GM21381 (cell line): ENCODE measurements around the gene NTM.

ENCODE experiments used
- ATAC-seq: cut with Tn5 transposase; IDR thresholded peaks from one replicate; pipeline ENCODE4 v1.9.1; 2021; ENCODE audit warnings: mild to moderate bottlenecking, moderate library complexity; ENCODE audit not compliant: unreplicated experiment

The NTM gene

DNA sequence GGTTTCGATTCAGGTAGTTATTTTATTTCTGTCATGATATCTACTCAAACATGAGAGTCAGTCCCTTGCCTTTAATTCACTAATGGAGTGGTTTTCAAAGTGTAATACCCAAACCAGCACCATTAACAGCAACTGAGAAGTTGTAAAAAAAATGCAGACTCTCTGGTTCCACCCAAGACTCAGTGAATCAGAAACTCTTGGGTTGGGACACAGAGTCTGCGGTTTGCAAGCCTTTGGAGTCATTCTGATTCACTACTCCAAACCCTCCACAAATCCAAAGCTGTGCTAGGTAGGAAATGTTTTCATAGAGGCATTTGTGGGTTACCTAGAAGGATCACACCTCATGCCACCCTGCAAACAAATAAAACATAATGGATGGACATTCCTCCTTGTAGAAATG is 340.1 kb downstream of the NTM start:
- no peak for ATAC-seq

GRCh38 chr11:131712897-131713296 is 342.5 kb downstream of the NTM start:
- no peak for ATAC-seq

GRCh38 chr11:131713529-131714134 is 343.2 kb downstream of the NTM start:
- no peak for ATAC-seq

GRCh38 chr11:131717616-131718015 is 347.2 kb downstream of the NTM start:
- ATAC-seq: no peak

DNA sequence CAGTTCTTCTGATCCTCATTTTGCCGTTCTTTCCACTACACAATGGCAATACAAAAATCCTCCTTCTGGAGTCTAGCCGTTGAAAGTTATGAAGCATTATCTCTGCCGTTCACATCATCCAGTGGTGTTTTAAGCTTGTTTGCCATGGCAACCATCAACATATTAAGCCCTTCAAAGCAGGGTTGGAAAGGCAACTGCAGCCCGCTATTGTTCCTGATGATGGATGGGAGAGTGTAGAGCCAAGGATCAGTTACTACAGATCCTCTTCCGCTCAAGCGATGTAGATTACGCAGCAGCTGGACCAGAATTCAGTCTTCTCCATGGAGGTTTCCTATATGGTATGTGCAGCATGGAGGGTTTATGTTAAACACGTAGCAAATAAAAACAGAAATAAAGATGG is 352.7 kb downstream of the NTM start:
- no peak for ATAC-seq

DNA sequence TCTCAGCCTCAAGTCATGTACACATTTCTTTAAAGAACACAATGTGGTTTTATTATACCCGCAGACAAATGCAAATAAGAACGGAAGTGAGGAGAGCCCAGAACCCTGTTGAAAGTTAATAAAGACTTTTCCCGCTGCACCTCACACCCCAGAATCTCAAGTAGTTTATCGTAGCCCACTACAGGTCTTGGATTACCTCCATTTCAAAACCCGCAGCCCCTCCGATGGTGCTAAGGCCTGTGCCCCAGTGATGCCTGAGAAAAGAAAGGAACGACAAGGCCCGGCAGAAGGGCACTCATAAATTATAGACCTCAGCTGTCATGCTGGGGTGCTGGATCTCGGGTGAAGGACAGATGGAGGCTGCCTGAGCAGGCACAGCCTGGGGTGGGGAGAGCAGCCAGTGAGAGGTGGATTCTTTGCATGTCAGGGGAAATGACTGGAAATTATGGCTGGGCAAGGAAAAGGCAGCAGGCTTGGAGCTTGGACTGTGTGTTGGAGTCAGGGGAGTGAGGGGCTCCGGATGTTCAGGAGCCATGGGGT is 354.1 kb downstream of the NTM start:
- no peak for ATAC-seq

DNA sequence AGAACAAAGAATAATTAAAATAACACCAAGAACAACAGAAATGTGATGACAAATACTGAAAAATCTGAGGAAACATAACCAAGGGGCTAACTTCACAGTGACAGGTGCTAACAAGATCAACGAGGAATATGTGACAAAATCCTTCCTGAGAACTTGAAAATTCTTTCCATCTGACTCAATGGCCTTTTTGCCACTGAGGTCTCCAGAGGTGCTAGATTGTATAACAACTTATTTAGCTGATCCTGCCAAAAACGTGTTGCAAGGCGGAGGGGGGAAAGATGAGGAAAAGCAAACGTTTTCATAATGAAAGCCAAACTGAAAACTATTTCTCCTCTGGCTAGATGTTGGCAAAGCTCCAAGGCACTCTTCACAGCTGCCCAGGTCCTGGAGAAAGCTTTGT is 364.5 kb downstream of the NTM start:
- no peak for ATAC-seq

- ATAC-seq: no peak
Measured at GRCh38 chr11:131737357-131737756, 366.9 kb downstream of the NTM start.

DNA sequence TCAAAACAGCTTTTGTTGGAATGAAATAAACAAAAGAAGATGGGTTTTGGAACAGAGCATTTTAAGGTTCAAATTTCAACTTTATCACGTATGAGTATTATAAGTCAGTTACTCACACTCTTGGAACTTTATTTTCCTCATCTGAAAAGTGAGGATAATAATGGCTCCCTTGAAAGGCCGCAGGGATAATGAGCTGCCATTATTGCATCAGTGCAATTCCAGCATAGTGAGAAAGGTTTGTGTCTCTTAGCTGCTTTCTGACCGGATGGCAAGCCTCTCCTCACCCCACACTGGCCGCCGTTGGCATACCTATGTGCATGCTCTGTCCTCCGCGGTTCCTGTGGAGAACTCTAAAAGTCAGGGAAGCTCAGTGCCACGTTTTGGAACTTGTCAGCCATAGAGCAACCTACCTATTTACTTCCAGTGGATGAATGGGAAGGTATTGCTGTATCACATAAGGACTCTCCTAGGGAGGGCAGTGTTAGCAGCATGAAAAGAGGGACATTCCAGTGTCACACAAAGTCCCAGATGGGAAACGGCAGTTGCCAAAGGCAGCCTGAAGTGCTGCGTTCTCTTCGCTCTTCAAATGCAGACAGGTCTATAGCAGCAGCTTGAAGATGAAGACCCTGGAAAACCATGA is 368.9 kb downstream of the NTM start:
- ATAC-seq: no peak

GRCh38 chr11:131744847-131745246 is 374.4 kb downstream of the NTM start:
- no peak for ATAC-seq

- ATAC-seq: no peak
Measured at GRCh38 chr11:131745405-131745804, 375.0 kb downstream of the NTM start.

DNA sequence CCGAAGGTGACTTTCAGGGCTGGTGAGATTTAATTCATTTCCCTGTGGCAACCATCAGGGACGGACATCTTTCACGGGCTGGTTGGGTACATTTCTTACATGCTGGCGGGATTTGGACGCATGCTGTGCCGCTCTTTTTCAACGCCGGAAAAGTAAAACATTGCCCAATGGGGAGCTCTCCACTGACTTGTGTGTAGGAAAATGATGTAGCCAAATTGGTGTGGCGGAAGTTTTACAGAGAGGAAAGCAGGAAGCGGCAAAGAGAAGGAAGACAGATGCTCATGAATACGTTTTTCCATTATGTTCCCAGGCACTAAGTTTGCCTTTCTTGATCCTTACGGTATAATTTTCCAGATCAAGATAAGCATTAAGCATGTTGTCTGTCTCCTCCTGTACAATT is 375.8 kb downstream of the NTM start:
- ATAC-seq: no peak

DNA sequence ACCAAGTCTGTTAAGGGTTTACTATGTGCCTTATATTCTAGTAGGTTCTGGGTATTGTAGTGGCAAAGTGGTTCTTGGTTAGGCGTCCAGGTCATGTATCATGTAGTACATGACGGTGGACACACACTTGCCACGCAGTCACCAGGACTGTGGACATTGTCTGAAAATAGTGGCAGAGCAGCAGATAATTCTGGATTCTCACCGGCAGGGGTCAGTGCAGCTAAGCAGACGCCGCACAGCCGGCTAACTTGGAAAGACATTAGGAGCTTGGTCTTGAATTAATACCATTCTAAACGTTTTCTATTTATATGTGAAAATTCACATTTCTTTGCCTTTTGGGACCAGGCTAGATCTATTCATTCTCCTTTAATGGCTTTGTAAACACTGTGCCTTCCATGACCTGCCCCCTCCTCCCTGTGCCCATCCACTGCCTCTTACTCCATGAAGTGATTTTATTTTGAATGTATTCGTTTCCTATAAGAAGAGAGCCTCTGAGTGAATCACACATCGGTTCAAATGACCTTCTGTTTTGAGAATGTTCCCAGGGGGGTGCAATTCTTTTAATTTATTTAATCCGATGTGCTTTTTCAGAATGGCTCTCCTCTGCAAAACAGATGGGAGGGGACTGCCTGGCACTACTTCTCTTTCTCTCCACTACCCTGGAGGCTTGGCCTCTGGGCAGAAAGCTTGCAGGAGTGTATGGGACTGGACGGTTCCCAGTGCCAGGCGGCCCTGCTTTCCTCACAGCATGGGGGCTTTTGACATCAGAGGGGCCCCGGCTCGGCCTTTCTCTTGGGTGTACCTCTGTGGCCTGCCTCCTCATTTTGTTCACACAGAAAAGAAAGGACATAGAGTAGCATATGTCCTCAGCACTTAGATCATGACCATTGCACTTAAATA is 378.0 kb downstream of the NTM start:
- peak; percentile 80 for ATAC-seq

GRCh38 chr11:131749101-131749500 is 378.7 kb downstream of the NTM start:
- ATAC-seq: no peak

GRCh38 chr11:131750152-131750551 is 379.7 kb downstream of the NTM start:
- ATAC-seq: no peak

GRCh38 chr11:131750692-131751091 is 380.3 kb downstream of the NTM start:
- ATAC-seq: no peak

DNA sequence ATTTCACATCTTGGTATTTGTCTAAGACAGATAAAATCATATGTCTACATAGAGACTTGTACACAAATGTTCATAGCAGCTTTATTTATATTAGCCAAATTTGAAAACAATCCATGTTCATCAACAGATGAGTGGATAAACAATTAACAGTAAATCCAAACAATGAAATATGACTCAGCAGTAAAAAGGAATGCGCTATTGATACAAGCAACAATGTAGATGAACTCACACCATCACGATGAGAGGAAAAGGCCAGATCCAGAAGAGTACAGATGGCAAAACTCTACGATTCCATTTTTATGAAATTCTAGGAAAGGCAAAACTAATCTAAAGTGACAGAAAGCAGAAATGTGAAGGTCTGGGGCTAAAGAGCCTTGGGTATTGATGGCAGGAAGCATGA is 384.3 kb downstream of the NTM start:
- no peak for ATAC-seq

DNA sequence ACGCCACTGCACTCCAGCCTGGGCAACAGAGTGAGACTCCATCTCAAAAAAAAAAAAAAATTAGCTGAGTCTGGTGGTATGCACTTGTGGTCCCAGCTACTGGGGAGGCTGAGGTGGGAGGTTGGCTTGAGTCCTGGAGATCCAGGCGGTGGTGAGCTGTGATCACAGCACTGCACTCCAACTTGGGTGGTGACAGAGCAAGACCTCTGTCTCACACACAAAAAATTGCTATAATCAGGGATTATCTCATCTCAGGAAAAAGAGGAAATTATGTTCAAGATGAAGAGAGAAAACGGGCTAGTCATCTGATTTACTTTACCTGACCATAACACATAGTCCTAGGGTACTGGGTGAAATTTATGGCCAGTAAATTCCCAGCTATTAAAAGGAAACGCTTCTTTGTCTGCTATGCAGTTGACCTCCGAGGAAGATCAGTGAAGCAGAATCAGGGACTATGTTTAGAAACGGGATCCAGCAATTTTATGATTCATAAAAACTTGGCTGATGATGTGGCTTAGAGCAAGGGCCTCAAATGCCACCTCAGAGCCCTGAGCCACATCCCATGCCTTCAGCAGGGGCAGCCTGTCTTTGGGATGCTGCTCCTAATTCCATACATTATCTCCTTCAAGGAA is 386.2 kb downstream of the NTM start:
- ATAC-seq: no peak

DNA sequence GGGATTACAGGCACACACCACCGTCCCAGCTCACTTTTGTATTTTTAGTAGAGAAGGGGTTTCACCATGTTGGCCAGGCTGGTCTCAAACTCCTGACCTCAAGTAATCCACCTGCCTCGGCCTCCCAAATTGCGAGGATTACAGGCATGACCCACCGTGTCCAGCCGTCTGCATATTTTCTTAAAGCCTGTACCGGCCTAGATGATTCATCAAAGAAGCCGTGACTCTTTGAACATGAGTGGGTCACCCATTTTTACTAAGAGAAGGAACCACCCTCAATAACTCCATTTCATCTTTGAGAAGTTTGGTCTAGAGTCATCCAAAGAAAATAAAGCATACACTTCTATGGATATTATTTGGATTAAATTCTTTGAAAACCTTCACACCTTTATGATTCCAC is 388.3 kb downstream of the NTM start:
- no peak for ATAC-seq

GRCh38 chr11:131759140-131759539 is 388.7 kb downstream of the NTM start:
- no peak for ATAC-seq
